HL-60 (cell line): ENCODE results near the gene PPM1M.

Experiments used
- DNase-seq, 2 experiments: peaks; one replicate each; pipeline ENCODE4 v3.0.0-alpha.2; 2010 to 2020; ENCODE audit warnings: low read depth in 1 of 2, low spot score in 1 of 2
- H3K27ac ChIP-seq: fragments of 250-450 bp; sonication (Bioruptor Pico); replicated peaks from 2 replicates; pipeline ENCODE4 v1.5.1; 2020; ENCODE audit warnings: mild to moderate bottlenecking, moderate library complexity
- H3K27me3 ChIP-seq: fragments of 250-450 bp; sonication (Bioruptor Pico); 2 replicates; pipeline ENCODE4 v1.5.1; 2021; ENCODE audit warnings: mild to moderate bottlenecking, moderate library complexity; ENCODE audit not compliant: insufficient read depth, poor library complexity, severe bottlenecking
- H3K4me3 ChIP-seq: replicated peaks from 2 replicates; pipeline ENCODE4 v1.5.1; 2011; ENCODE audit warnings: mild to moderate bottlenecking, control low read depth, low read length; ENCODE audit not compliant: insufficient read depth
- CTCF ChIP-seq: IDR thresholded peaks from one replicate; pipeline ENCODE4 v1.5.1; 2011; ENCODE audit warnings: low read length, control low read depth, inconsistent platforms; ENCODE audit not compliant: insufficient read depth
- GABPA ChIP-seq: IDR thresholded peaks from 2 replicates; pipeline ENCODE4 v1.6.1; 2012; ENCODE audit warnings: low read depth
- POLR2AphosphoS5 ChIP-seq: IDR thresholded peaks from 2 replicates; pipeline ENCODE4 v1.6.1; 2012; ENCODE audit warnings: low read depth
- REST ChIP-seq: IDR thresholded peaks from 2 replicates; pipeline ENCODE4 v1.6.1; 2012; ENCODE audit warnings: low read depth; ENCODE audit not compliant: insufficient replicate concordance
- SPI1 ChIP-seq: IDR thresholded peaks from 2 replicates; pipeline ENCODE4 v1.6.1; 2012; ENCODE audit warnings: low read depth, mild to moderate bottlenecking, borderline replicate concordance

PPM1M gene

GRCh38 chr3:52230889-52231499 is 14.6 kb upstream of the PPM1M start:
- DNase-seq, result no peak
- H3K4me3 ChIP-seq, result no peak overlapping the region
- TF ChIP-seq CTCF (no peak), POLR2AphosphoS5 (no peak), SPI1 (no peak), GABPA (no peak), REST (no peak)
- no peak overlapping the region for H3K27ac ChIP-seq
- H3K27me3 ChIP-seq, result no peaks in the 10 kb centered on the region

GRCh38 chr3:52231502-52232278 is 13.9 kb upstream of the PPM1M start:
- Histone ChIP-seq H3K4me3 (no peak overlapping the region), H3K27ac (no peak overlapping the region), H3K27me3 (no peaks in the 10 kb centered on the region)
- DNase-seq, result peak in 1 of 2 experiments; percentile 81
- TF ChIP-seq POLR2AphosphoS5 (peak; percentile 78), SPI1 (no peak), REST (no peak), CTCF (peak; percentile 92), GABPA (no peak)

- no peaks in the 10 kb centered on the region for H3K27me3 ChIP-seq
- H3K4me3 ChIP-seq, result no peak overlapping the region
- no peak overlapping the region for H3K27ac ChIP-seq
- DNase-seq, result no peak
- TF ChIP-seq CTCF (no peak), SPI1 (no peak), POLR2AphosphoS5 (no peak), GABPA (no peak), REST (no peak)
Measured at GRCh38 chr3:52232279-52233107, 13.1 kb upstream of the PPM1M start.
